Thyroid gland (tissue), 4 donors: ENCODE results near the gene BHLHA9. TPM values are rescaled to one million over a fixed set of nuclear protein-coding genes. Genes with fewer than 3 reads are reported as not detected.
"Not testable (repeated sequence)": the region's sequence is repeated elsewhere in the genome, so short reads cannot be mapped to it uniquely, and the experiment has no call there.

Experiments
- DNase-seq, 2 donors: peaks; one replicate each; pipeline ENCODE4 v3.0.0-alpha.2; 2019
- H3K27ac ChIP-seq, 3 donors: fragments of 200-600 bp; sonication (generic); 1 replicate in 2 of 3; 2 replicates in 1 of 3; pipeline ENCODE4 v1.5.1; 2016 to 2019; ENCODE audit warnings: mild to moderate bottlenecking in 1 of 3, moderate library complexity in 1 of 3
- H3K27me3 ChIP-seq: fragments of 200-600 bp; sonication (generic); one replicate; pipeline ENCODE4 v1.5.1; 2019
- H3K36me3 ChIP-seq, 2 donors: fragments of 200-600 bp; sonication (generic); one replicate each; pipeline ENCODE4 v1.5.1; 2016 to 2019
- H3K4me1 ChIP-seq, 2 donors: fragments of 200-600 bp; sonication (generic); one replicate each; pipeline ENCODE4 v1.5.1; 2017 to 2019
- H3K4me3 ChIP-seq, 3 donors: fragments of 200-600 bp; sonication (generic); replicated peaks in 1 of 3; 1 replicate in 2 of 3; 2 replicates in 1 of 3; pipeline ENCODE4 v1.5.1; 2016; ENCODE audit warnings: mild to moderate bottlenecking in 1 of 3
- H3K9me3 ChIP-seq: fragments of 200-600 bp; sonication (generic); one replicate; pipeline ENCODE4 v1.5.1; 2017
- CTCF ChIP-seq, 6 experiments: fragments of 200-600 bp in 3 of 6; fragments of 450-650 bp in 3 of 6; sonication (generic) in 3 of 6; IDR thresholded peaks; one replicate each; pipeline ENCODE4 v1.5.1; 2016 to 2019; ENCODE audit warnings: antibody characterized with exemption in 6 of 6, mild to moderate bottlenecking in 2 of 6, inconsistent platforms in 1 of 6, moderate library complexity in 1 of 6
- POLR2A ChIP-seq, 2 donors: fragments of 450-650 bp; IDR thresholded peaks; one replicate each; pipeline ENCODE4 v1.6.1; 2017; ENCODE audit warnings: antibody characterized with exemption in 2 of 2, mild to moderate bottlenecking in 2 of 2, moderate library complexity in 1 of 2
- WGBS, 2 donors: methylation state at CpG; one replicate each; pipeline ENCODE4 v1.1.5; 2017; 5-methylcytosine and 5-hydroxymethylcytosine counted together
- intact Hi-C: fragments of 100-400 bp; cut with DNase I; formaldehyde crosslinking; loops from one replicate; pipeline ENCODE4 v1.15.1; 2023
- total RNA-seq, 4 donors: library from RNA; depleted of rRNA; stranded (reverse); fragments of >200 nt; gene quantifications; one replicate each; pipeline ENCODE4 v1.2.3, GENCODE V29; 2016

Gene BHLHA9
- total RNA-seq, 4 donors from 2014 or later = not detected

- no peak overlapping the region for H3K4me3 ChIP-seq
- DNase-seq = no peak
- no peaks in the 10 kb centered on the region for H3K4me1 ChIP-seq
- 75 to 79% methylated on average over 4 to 5 of the region's 5 CpGs for WGBS, 2 donors
- intact Hi-C loops = no loop called here
- no peaks in the 10 kb centered on the region for H3K36me3 ChIP-seq
- no peaks in the 10 kb centered on the region for H3K9me3 ChIP-seq
- H3K27ac ChIP-seq = no peak overlapping the region
- TF ChIP-seq POLR2A (IDR thresholded peaks at IDR 0.05) (no peak), CTCF (IDR thresholded peaks at IDR 0.05) (no peak)
- H3K27me3 ChIP-seq = no peaks in the 10 kb centered on the region
Measured at GRCh38 chr17:1304522-1304921, 34.3 kb downstream of the BHLHA9 start.

- H3K36me3 ChIP-seq = no peaks in the 10 kb centered on the region
- DNase-seq = no peak
- no peak overlapping the region for H3K27ac ChIP-seq
- intact Hi-C loops = no loop called here
- no peaks in the 10 kb centered on the region for H3K9me3 ChIP-seq
- H3K4me1 ChIP-seq = no peaks in the 10 kb centered on the region
- no peak overlapping the region for H3K4me3 ChIP-seq
- no peaks in the 10 kb centered on the region for H3K27me3 ChIP-seq
- TF ChIP-seq POLR2A (IDR thresholded peaks at IDR 0.05) (no peak), CTCF (IDR thresholded peaks at IDR 0.05) (no peak)
- 83 to 85% methylated on average over 17 of the region's 19 CpGs for whole genome bisulfite sequencing, 2 donors
Measured at GRCh38 chr17:1304962-1305563, 34.8 kb downstream of the BHLHA9 start.

- H3K4me3 ChIP-seq, H3K27me3 ChIP-seq, H3K9me3 ChIP-seq, H3K4me1 ChIP-seq, intact Hi-C loops, H3K36me3 ChIP-seq, H3K27ac ChIP-seq, DNase-seq: not testable (repeated sequence)
- WGBS, 2 donors = 79 to 83% methylated on average over 13 of the region's 16 CpGs
Measured at GRCh38 chr17:1307829-1308228, 37.6 kb downstream of the BHLHA9 start.

GRCh38 chr17:1312261-1312870, 42.1 kb downstream of the BHLHA9 start:
- intact Hi-C loops = no loop called here
- TF ChIP-seq POLR2A (IDR thresholded peaks at IDR 0.05) (no peak), CTCF (IDR thresholded peaks at IDR 0.05) (no peak)

GRCh38 chr17:1313270-1314005, 43.2 kb downstream of the BHLHA9 start:
- 64 to 67% methylated on average over 8 of the region's 8 CpGs for WGBS, 2 donors
- H3K4me1 ChIP-seq = no peaks in the 10 kb centered on the region
- no peaks in the 10 kb centered on the region for H3K9me3 ChIP-seq
- H3K4me3 ChIP-seq = no peak overlapping the region
- no peaks in the 10 kb centered on the region for H3K27me3 ChIP-seq
- TF ChIP-seq CTCF (IDR thresholded peaks at IDR 0.05) (no peak), POLR2A (IDR thresholded peaks at IDR 0.05) (no peak)
- H3K27ac ChIP-seq = no peak overlapping the region
- intact Hi-C loops = no loop called here
- H3K36me3 ChIP-seq = no peaks in the 10 kb centered on the region
- no peak for DNase-seq

More at GRCh38 chr17:1312261-1312870, 42.1 kb downstream of the BHLHA9 start:
- no peak overlapping the region for H3K27ac ChIP-seq
- no peaks in the 10 kb centered on the region for H3K36me3 ChIP-seq
- H3K27me3 ChIP-seq = no peaks in the 10 kb centered on the region
- no peak overlapping the region for H3K4me3 ChIP-seq
- H3K9me3 ChIP-seq = no peaks in the 10 kb centered on the region
- peak in 1 of 2 donors; percentile 9 for DNase-seq
- WGBS, 2 donors = 60 to 72% methylated on average over 8 of the region's 9 CpGs
- H3K4me1 ChIP-seq = no peaks in the 10 kb centered on the region
